ENCODE data around the gene DGCR8.

Gene DGCR8

DNA sequence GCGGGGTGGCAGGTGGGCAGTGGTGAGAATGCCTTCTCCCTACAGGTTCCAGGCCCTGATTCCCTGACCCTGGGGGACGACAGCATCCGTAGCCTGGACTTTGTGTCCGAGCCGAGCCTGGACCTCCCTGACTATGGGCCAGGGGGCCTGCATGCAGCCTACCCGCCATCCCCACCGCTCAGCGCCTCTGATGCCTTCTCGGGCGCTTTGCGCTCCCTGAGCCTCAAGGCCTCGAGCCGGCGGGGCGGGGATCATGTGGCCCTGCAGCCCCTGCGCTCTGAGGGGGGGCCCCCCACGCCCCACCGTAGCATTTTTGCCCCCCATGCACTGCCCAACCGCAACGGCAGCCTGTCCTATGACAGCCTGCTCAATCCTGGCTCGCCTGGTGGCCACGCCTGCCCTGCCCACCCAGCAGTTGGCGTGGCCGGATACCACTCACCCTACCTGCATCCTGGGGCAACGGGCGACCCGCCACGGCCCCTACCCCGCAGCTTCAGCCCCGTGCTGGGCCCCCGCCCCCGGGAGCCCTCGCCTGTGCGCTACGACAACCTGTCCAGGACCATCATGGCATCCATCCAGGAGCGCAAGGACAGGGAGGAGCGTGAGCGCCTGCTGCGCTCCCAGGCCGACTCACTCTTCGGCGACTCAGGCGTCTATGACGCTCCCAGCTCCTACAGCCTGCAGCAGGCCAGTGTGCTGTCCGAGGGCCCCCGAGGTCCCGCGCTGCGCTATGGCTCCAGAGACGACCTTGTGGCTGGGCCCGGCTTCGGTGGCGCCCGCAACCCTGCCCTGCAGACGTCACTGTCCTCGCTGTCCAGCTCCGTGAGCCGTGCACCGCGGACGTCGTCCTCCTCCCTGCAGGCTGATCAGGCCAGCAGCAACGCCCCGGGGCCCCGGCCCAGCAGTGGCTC, 62.9 kb downstream of the DGCR8 start:
- H3K36me3 Mint-ChIP-seq (ENCODE audit: low read depth), result peaks cover 30% of the 10 kb centered on the region
- peaks cover 9% of the 10 kb centered on the region for H3K4me1 Mint-ChIP-seq (ENCODE audit: low read depth)
- no peak overlapping the region for H3K27ac Mint-ChIP-seq

DNA sequence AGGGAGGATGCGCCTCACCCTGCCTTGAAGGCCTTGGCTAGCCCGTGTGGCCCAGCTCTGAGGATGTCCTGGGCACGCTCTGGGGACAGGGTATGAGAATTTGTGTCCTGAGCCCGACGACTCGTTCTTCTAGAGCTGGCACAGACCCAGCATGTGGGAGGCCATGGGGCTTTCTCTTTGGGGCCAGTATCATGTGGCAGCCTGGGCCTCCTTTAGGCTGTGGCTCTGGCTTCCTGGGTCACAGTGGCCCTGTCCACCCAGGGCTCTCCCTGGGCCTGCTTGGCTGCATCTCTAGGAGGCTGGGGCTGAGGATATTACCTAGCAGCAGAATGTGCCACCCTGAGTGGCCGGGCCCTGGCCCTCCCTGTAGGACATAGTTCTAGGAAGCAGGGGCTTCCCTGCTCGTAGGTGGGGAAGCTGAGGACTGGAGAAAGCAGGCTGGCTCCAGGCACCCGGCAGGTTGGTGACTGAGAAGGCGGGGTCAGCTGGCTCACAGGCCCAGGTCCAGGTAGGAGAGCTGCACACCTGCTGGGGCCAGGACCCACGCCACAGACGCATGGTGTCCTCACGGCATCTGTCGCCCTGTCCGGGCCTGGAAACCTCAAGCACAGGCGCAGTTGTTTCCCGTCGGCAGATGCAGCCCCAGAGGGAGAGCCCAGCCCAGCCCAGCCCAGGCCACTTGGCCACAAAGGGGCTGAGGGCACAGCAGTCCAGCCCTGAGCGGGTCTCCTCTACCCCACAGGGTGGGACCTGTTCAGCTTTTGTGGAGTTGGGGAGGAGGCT, 64.0 kb downstream of the DGCR8 start:
- Mint-ChIP-seq H3K4me1 (ENCODE audit: low read depth) (peaks cover 4% of the 10 kb centered on the region), H3K9me3 (no peaks in the 10 kb centered on the region), H3K36me3 (ENCODE audit: low read depth) (peaks cover 30% of the 10 kb centered on the region), H3K27me3 (no peaks in the 10 kb centered on the region), H3K4me3 (no peak overlapping the region), H3K27ac (no peak overlapping the region)
- no peak for DNase-seq

More for the DNA sequence above, 62.9 kb downstream of the DGCR8 start:
- Mint-ChIP-seq H3K4me3 (no peak overlapping the region), H3K9me3 (no peaks in the 10 kb centered on the region), H3K27me3 (no peaks in the 10 kb centered on the region)
- DNase-seq, result no peak

DNA sequence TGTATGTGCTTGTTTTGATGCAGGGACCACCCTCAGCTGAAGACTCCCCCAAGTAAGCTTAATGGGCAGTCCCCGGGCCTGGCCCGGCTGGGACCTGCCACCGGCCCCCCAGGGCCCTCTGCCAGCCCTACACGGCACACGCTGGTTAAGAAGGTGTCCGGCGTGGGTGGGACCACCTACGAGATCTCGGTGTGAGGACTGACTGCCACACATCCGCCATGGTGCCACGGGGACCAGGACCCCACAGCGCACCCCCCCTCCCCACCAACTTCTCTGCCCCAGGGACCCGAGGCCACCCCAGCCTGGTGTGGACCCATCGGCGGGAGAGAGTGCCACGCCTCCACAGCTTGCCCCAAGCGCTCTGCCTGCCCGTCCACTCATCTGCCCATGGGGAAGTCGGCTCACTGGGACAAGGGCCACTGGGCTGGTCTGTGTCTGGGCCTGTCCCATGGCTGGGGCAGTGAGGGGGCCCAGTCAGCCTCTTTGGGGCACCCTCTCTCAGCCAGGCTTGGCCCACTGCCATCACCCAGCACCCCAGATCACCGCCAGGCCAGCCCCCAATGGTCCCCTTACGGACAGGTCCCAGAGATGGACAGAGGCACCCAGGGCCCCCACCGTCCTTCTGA, 65.3 kb downstream of the DGCR8 start:
- peaks cover 20% of the 10 kb centered on the region for H3K36me3 Mint-ChIP-seq (ENCODE audit: low read depth)
- no peak overlapping the region for H3K27ac Mint-ChIP-seq
- no peak overlapping the region for H3K4me3 Mint-ChIP-seq
- peaks cover 4% of the 10 kb centered on the region for H3K4me1 Mint-ChIP-seq (ENCODE audit: low read depth)
- DNase-seq, result no peak
- no peaks in the 10 kb centered on the region for H3K9me3 Mint-ChIP-seq
- no peaks in the 10 kb centered on the region for H3K27me3 Mint-ChIP-seq

DNA sequence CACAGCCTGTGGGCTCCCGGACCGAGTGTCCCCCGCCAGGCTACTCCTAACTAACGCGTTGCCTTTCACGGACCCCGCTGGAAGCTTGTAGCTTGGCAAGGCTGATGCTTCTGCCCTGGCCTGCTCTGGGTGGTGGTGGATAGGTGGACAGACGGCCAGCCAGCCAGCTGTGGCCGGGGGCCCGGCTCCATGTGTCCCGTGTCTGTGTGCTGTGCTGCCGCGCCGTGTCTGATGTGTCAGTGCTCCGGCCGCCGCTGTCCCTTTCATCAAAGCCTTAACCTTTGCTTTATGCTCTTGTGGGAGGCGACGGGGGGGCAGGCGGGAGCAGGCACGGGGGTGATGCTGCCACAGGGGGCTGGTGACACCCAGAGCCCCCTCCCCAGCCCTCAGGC, 65.8 kb downstream of the DGCR8 start:
- Mint-ChIP-seq H3K27me3 (no peaks in the 10 kb centered on the region), H3K27ac (no peak overlapping the region), H3K4me1 (ENCODE audit: low read depth) (peaks cover 4% of the 10 kb centered on the region), H3K9me3 (no peaks in the 10 kb centered on the region), H3K4me3 (no peak overlapping the region), H3K36me3 (ENCODE audit: low read depth) (peaks cover 18% of the 10 kb centered on the region)
- no peak for DNase-seq

DNA sequence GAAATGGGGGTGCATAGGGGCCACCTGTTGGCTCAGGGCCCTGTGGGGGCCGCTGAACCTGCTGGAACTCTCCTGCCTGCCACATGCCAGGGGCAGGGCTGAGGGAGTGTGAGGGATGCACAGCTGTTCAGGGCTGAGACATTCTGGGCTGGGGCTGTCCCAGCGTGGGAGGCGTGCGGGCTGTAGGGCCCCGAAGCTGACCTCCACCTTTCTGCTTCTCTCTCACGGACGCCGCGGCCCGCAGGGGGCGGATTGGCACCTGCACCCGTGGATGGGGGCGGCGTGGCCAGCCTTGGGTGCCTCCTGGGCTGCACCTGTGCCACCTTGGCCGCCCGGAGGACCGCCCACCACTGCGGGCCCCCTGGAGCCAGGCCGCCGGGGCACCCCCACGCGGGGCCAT, 66.7 kb downstream of the DGCR8 start:
- H3K4me1 Mint-ChIP-seq (ENCODE audit: low read depth), result peaks cover 4% of the 10 kb centered on the region
- no peaks in the 10 kb centered on the region for H3K9me3 Mint-ChIP-seq
- no peak overlapping the region for H3K4me3 Mint-ChIP-seq
- H3K27ac Mint-ChIP-seq, result no peak overlapping the region
- H3K27me3 Mint-ChIP-seq, result no peaks in the 10 kb centered on the region
- no peak for DNase-seq
- peaks cover 18% of the 10 kb centered on the region for H3K36me3 Mint-ChIP-seq (ENCODE audit: low read depth)

DNA sequence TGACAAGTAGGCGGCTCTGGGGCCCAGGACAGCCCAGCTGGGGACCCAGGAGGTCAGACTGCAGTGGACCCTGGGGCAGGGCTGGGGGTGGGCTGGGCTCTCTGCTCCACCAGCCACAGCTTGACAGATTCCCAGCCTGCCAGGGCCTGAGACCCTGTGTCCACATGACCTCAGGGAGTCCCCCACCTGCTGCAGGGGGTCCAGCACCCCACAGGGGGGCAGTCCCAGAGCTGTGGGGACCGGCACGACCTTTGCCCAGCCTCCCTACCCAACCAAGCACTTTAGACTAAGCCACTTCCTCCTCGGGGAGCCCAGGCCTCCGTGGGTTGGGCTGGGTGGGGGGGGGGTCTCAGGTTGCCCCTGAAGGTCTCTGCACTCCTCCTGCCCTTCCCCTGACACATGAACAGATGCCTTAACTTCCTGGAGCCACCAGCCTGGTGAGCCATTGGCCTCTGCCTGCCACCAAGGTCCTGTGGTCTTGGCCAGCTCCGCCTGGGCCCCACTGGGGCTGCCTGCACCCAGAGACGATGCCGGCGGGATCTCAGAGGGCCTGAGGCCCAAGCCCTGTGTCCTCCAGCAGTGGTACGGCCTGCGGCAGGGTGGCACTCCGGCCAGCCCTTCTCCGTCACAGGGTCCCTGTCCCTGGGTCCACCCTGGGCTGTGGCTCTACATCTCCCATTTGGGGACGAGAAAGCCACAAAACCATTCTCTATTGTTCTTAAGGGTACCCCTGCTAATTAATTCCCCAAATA, 67.4 kb downstream of the DGCR8 start:
- Mint-ChIP-seq H3K27ac (no peak overlapping the region), H3K4me1 (ENCODE audit: low read depth) (peaks cover 4% of the 10 kb centered on the region), H3K27me3 (no peaks in the 10 kb centered on the region), H3K36me3 (ENCODE audit: low read depth) (peaks cover 18% of the 10 kb centered on the region), H3K9me3 (no peaks in the 10 kb centered on the region), H3K4me3 (no peak overlapping the region)
- no peak for DNase-seq

DNA sequence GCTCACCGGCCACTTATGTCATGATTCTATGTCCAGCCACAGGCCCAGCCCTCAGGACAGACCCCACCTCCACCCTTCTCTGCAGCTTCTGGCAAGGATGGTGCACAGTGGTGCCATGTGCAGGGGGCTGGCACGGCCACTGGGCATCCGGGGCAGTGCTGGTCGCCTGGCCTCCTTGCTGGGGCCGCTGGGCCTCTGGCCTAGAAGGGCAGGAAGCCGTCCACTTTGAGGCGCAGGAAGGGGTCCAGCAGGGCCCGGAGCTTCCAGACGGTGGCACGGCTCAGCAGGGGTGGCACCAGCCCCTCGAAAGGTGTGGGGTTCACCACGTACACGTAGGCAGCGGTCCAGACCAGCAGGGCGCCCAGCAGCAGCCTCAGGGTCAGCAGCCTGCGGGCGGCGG, 68.4 kb downstream of the DGCR8 start:
- H3K27ac Mint-ChIP-seq, result no peak overlapping the region
- peaks cover 18% of the 10 kb centered on the region for H3K36me3 Mint-ChIP-seq (ENCODE audit: low read depth)
- DNase-seq, result no peak
- no peaks in the 10 kb centered on the region for H3K27me3 Mint-ChIP-seq
- H3K9me3 Mint-ChIP-seq, result no peaks in the 10 kb centered on the region
- peaks cover 4% of the 10 kb centered on the region for H3K4me1 Mint-ChIP-seq (ENCODE audit: low read depth)
- H3K4me3 Mint-ChIP-seq, result no peak overlapping the region

DNA sequence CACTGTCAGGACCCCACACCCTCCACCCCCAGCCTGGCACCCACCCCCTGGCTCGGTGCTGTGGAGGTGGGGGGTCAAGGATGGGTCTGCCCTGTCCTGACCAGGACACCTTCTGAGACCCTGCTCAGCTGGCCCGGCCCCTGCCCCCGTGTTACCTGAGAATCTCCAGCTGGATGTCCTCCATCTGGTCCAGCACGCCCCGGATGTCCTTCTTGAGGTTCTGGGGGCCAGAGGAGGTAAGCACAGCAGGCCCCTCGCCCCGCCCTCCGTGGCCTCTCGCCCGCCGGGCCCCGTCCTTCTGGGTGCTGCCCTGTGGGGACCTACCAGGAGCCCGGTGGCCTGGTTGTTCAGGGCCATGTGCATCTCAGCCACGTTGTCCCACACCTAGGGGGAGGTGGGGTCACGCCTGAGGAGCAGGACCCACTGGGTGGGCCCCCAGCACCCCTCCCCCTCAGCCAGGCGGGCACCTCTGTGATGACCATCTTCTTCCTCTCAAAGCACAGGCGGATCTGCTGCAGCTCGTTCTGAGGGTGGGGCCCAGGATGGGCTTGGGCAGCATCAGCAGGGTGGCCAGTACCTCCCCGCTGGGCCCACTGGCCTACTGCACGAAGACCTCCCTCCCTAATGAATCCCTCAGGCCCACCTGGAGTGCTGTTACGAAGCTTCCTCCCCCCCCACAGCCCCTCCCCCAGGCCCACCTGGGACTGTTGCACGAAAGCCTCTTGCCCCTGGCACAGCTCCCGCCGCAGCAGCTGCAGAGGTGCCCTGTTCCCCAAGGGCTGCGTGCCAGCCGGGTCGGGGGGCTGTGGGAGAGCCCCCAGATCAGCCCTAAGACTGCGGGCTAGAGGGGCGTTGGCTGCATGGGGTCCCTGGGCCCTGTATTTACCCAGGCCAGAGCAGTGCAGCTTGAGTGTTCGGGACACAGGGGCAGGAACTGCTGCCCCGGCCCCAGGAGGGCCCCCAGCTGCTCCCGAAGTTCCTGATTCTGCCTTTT, 69.5 kb downstream of the DGCR8 start:
- H3K36me3 Mint-ChIP-seq (ENCODE audit: low read depth), result peaks cover 7% of the 10 kb centered on the region
- H3K27me3 Mint-ChIP-seq, result no peaks in the 10 kb centered on the region
- no peaks in the 10 kb centered on the region for H3K9me3 Mint-ChIP-seq
- no peak for DNase-seq
- no peak overlapping the region for H3K4me3 Mint-ChIP-seq
- no peak overlapping the region for H3K27ac Mint-ChIP-seq
- H3K4me1 Mint-ChIP-seq (ENCODE audit: low read depth), result peaks cover 4% of the 10 kb centered on the region

DNA sequence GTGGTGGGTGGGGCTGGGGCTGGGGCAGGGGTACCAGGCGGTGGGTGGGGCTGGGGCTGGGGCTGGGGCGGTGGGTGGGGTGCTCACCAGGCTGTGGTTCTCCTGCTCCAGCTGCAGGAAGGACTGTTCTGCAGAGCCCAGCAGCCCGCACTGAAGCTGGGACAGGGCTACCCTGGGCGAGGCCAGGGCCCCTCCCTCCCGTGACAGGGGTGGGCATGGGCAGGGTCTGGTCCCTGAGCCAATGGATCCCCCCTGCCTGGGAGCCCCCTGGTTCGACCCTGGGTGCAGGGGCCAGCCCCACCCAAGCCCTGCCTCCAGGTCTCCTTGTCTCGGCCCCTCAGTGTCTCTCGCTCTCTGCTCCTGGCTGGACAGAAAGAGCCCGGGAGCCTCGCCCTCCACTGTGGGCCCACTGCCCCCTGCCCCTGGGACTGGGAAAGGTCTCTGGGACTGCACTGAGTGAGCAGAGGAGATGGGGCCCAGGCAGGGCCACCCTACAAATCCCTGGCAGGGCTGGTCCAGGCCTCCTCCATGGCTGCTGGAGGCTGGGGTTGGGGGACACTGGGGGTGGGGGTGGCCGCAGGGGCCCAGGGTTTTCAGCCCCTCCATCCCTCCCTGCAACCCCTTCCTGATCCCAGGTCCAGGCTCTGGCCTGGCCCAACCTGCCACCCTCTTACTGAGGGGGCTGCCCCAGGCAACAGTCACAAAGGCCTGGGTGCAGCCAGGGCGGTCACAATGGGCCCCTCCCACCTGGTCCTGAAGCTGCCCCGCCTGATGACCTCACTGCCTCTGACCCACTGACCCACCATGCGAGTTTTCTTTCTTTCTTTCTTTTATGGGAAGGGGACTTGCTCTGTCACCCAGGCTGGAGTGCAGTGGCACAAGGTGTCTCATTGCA, 70.6 kb downstream of the DGCR8 start, which contains the start of gene CCDC188:
TSS of gene CCDC188 (minus strand) at position 675 of the 895 bp plus-strand sequence. CDS start at position 606, 69 bp downstream.
- no peak within 1 kb of the TSS for H3K27ac Mint-ChIP-seq
- no peaks in the 10 kb centered on the region for H3K27me3 Mint-ChIP-seq
- peaks cover 4% of the 10 kb centered on the region for H3K4me1 Mint-ChIP-seq (ENCODE audit: low read depth)
- no peak for DNase-seq
- H3K9me3 Mint-ChIP-seq, result no peaks in the 10 kb centered on the region
- peaks cover 4% of the 10 kb centered on the region for H3K36me3 Mint-ChIP-seq (ENCODE audit: low read depth)
- H3K4me3 Mint-ChIP-seq, result no peak within 1 kb of the TSS

DNA sequence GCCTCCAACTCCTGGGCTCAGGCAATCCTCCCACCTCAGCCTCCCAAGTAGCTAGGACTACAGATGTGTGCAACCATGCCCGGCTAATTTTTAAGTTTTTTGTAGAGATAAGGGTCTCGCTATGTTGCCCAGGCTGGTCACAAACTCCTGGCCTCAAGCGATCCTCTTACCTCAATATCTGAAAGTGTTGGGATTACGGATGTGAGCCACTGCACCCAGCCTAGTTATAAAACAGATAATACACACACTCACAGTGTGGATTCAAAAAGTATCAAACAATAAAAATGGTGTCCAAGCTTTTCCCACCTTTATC, 71.2 kb downstream of the DGCR8 start:
- H3K36me3 Mint-ChIP-seq (ENCODE audit: low read depth), result peaks cover 4% of the 10 kb centered on the region
- no peaks in the 10 kb centered on the region for H3K9me3 Mint-ChIP-seq
- H3K4me3 Mint-ChIP-seq, result no peak overlapping the region
- no peak for DNase-seq
- H3K27me3 Mint-ChIP-seq, result no peaks in the 10 kb centered on the region
- H3K27ac Mint-ChIP-seq, result no peak overlapping the region
- H3K4me1 Mint-ChIP-seq (ENCODE audit: low read depth), result peaks cover 4% of the 10 kb centered on the region

DNA sequence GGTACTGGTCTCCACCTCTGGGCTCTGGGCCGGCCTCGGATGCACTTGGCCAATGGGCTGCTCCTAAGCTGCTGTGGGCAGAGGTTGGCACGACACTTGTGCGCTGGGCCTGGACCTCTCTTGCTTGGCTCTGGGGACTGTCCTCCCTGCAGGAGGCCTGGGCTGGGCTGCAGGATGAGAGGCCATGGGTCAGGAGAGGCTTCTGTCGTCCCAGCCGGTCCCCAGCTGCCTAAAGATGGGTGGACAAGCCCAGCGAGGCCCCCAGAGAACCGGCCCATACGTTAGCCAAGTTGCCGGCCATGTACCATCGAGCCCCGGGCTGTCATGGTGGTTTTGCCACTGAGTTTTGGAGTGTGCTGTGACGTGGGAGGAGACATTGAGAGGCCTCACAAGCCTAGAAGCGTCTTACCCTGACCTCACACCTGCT, 72.4 kb downstream of the DGCR8 start:
- Mint-ChIP-seq H3K9me3 (no peaks in the 10 kb centered on the region), H3K27me3 (peaks cover 5% of the 10 kb centered on the region), H3K4me1 (ENCODE audit: low read depth) (peaks cover 2% of the 10 kb centered on the region), H3K4me3 (no peak overlapping the region), H3K27ac (no peak overlapping the region), H3K36me3 (ENCODE audit: low read depth) (no peaks in the 10 kb centered on the region)
- DNase-seq, result no peak

DNA sequence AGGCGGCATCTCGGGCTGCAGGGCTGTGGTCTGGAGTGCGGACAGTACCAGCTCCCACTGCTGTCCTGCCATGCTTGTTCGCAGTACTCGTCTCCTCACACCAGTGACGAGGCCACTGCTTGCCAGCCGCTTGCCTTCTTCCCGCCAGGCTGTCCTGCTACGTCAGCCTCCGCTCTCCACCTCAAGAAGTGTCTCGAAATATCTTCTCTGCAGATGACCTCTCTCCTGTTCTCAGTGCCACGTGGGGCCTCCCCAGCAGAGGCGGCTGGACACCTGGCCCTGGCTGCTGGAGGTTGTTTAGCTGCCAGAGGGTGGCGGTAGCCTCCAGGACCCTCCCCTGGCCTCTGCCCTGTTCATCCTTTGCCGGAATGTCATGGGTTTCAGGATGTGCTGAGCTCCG, 73.9 kb downstream of the DGCR8 start:
- Mint-ChIP-seq H3K9me3 (no peaks in the 10 kb centered on the region), H3K27ac (no peak overlapping the region), H3K4me3 (no peak overlapping the region), H3K27me3 (peaks cover 5% of the 10 kb centered on the region), H3K4me1 (ENCODE audit: low read depth) (peaks cover 2% of the 10 kb centered on the region), H3K36me3 (ENCODE audit: low read depth) (no peaks in the 10 kb centered on the region)
- no peak for DNase-seq

Data from activated T-cell treated with anti-CD3 and anti-CD28 coated beads, Interleukin-2, amount 50 U/mL, for 24 hours (primary cell).